Activated T-cell treated with anti-CD3 and anti-CD28 coated beads, Interleukin-2, amount 50 U/mL, for 72 hours (primary cell): ENCODE results near the gene CAPRIN1. TPM values are rescaled to one million over a fixed set of nuclear protein-coding genes. Genes with fewer than 3 reads are reported as not detected.
"Not testable (repeated sequence)": the region's sequence is repeated elsewhere in the genome, so short reads cannot be mapped to it uniquely, and the experiment has no call there.

ENCODE experiments used
- ATAC-seq, 2 donors: fragments of 150-1000 bp; cut with Tn5 transposase; replicated peaks in 1 of 2; 2 replicates each; pipeline ENCODE4 v1.10.0; 2021; ENCODE audit warnings: moderate library complexity in 2 of 2, mild to moderate bottlenecking in 1 of 2
- DNase-seq, 2 donors: peaks; one replicate each; pipeline ENCODE4 v3.0.0; 2021 to 2022; ENCODE audit warnings: mixed read lengths in 1 of 2
- H3K27ac Mint-ChIP-seq: one replicate; pipeline ENCODE4 v1.8.0; 2022; ENCODE audit warnings: mild to moderate bottlenecking, moderate library complexity, mixed read lengths
- H3K27me3 Mint-ChIP-seq: one replicate; pipeline ENCODE4 v1.8.0; 2022; ENCODE audit warnings: low read depth, mixed read lengths
- H3K36me3 Mint-ChIP-seq, 2 donors: one replicate each; pipeline ENCODE4 v1.8.0; 2022; ENCODE audit warnings: mixed read lengths in 2 of 2, mild to moderate bottlenecking in 1 of 2; ENCODE audit not compliant: insufficient read depth in 2 of 2
- H3K4me1 Mint-ChIP-seq: one replicate; pipeline ENCODE4 v1.8.0; 2022; ENCODE audit warnings: low read depth, mixed read lengths
- H3K4me3 Mint-ChIP-seq, 2 donors: one replicate each; pipeline ENCODE4 v1.8.0; 2022; ENCODE audit warnings: mild to moderate bottlenecking in 2 of 2, mixed read lengths in 2 of 2, moderate library complexity in 2 of 2
- H3K9me3 Mint-ChIP-seq, 2 donors: one replicate each; pipeline ENCODE4 v1.8.0; 2022; ENCODE audit warnings: mixed read lengths in 2 of 2
- total RNA-seq, 2 donors: library from RNA; stranded (reverse); gene quantifications; one replicate each; pipeline ENCODE4 v1.2.3, GENCODE V29; 2022

Gene CAPRIN1
- total RNA-seq, 2 donors from 2014 or later = 170 to 190 TPM

DNA sequence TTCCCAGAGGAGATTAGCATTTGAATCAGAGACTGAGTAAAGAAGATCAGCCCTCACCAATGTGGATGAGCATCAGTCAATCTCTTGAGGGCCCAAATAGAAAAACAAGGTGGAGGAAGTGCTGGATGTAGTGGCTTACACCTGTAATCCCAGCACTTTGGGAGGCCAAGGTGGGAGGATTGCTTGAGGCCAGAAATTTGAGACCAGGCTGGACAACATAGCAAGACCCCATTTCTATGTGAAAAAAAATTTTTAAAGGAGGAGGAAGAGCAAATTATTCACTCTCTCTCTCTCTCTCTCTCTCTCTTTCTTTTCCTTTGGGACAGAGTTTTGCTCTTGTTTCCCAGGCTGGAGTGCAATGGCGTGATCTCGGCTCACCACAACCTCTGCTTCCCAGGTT lies 18.1 kb upstream of the CAPRIN1 start:
- ATAC-seq = no peak
- Mint-ChIP-seq H3K27ac (no peak overlapping the region), H3K9me3 (no peaks in the 10 kb centered on the region), H3K4me3 (no peak overlapping the region), H3K27me3 (no peaks in the 10 kb centered on the region), H3K36me3 (no peaks in the 10 kb centered on the region), H3K4me1 (no peaks in the 10 kb centered on the region)
- no peak for DNase-seq

DNA sequence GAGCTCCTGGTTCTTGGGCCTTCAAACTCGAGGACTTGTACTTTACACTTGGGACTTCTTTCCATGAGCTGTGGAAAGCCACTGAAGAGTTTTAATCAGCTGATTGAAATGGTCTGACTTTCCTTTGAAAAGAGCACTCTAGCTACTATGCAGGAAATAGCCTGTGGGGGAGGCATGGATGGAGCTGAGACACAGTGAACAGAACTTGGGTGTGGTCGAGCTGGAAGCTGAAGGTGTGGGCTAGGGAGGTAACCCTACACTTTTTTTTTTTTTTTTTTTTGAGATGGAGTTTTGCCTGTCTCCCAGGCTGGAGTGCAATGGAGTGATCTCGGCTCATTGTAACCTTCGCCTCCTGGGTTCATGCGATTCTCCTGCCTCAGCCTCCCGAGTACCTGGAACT lies 17.5 kb upstream of the CAPRIN1 start:
- H3K4me3 Mint-ChIP-seq = no peak overlapping the region
- H3K27me3 Mint-ChIP-seq = no peaks in the 10 kb centered on the region
- no peaks in the 10 kb centered on the region for H3K9me3 Mint-ChIP-seq
- H3K36me3 Mint-ChIP-seq = no peaks in the 10 kb centered on the region
- ATAC-seq (no peak), DNase-seq (no peak)
- H3K27ac Mint-ChIP-seq = no peak overlapping the region
- no peaks in the 10 kb centered on the region for H3K4me1 Mint-ChIP-seq

- H3K27ac Mint-ChIP-seq = no peak overlapping the region
- ATAC-seq (no peak), DNase-seq (no peak)
- H3K36me3 Mint-ChIP-seq = no peaks in the 10 kb centered on the region
- no peaks in the 10 kb centered on the region for H3K9me3 Mint-ChIP-seq
- no peaks in the 10 kb centered on the region for H3K27me3 Mint-ChIP-seq
- no peak overlapping the region for H3K4me3 Mint-ChIP-seq
- no peaks in the 10 kb centered on the region for H3K4me1 Mint-ChIP-seq
Measured at GRCh38 chr11:34036456-34036855, 15.1 kb upstream of the CAPRIN1 start.

- DNase-seq = no peak
- Mint-ChIP-seq H3K9me3 (no peaks in the 10 kb centered on the region), H3K27ac (no peak overlapping the region), H3K36me3 (no peaks in the 10 kb centered on the region), H3K4me3 (no peak overlapping the region), H3K27me3 (no peaks in the 10 kb centered on the region), H3K4me1 (no peaks in the 10 kb centered on the region)
- ATAC-seq = no peak
Measured at GRCh38 chr11:34037016-34037415, 14.5 kb upstream of the CAPRIN1 start.

GRCh38 chr11:34040571-34040970 lies 11.0 kb upstream of the CAPRIN1 start:
- ATAC-seq (no peak), DNase-seq (no peak)
- Mint-ChIP-seq H3K36me3 (no peaks in the 10 kb centered on the region), H3K9me3 (no peaks in the 10 kb centered on the region), H3K4me3 (no peak overlapping the region), H3K27ac (no peak overlapping the region), H3K4me1 (peaks cover 10% of the 10 kb centered on the region), H3K27me3 (peaks cover 8% of the 10 kb centered on the region)

DNA sequence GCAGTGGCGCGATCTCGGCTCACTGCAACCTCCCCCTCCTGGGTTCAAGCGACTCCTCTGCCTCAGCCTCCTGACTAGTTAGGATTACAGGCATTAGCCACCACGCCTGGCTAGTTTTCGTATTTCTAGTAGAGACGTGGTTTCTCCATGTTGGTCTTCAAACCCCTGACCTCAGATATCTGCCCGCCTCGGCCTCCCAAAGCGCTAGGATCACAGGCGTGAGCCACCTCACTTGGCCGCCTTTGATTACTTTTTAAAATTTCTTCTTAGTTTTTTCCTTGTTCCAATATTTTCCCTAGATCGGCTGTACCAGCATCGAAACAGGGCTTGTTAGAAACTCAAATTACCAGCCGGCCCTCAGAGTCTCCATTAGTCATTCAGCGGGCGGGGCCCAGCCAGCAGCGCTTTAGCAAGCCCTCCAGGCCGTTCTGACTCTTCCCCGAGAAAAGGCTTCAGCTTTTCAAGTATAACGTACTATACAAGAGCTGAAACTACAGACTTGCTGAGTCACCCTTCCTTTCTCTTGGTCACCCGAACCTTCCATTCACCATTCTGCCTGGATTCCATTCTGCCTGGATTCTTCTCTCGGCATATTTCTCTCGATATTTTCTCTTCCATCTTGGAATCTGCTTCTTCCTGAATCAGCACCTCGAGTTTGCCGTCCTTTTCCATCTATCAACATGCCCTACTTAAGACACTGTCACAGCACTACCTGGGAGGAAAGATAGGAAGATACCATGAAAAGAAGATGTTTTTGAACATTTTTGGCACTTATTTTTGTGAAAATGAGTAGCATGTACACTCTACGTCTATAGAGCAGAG lies 6.7 kb upstream of the CAPRIN1 start:
- ATAC-seq = peak; percentile 81 to 85
- peaks cover 10% of the 10 kb centered on the region for H3K4me1 Mint-ChIP-seq

GRCh38 chr11:34049028-34049427 lies 2.5 kb upstream of the CAPRIN1 start:
- Mint-ChIP-seq H3K9me3 (no peaks in the 10 kb centered on the region), H3K4me1 (peaks cover 29% of the 10 kb centered on the region), H3K27me3 (peaks cover 17% of the 10 kb centered on the region), H3K36me3 (peaks cover 6 to 9% of the 10 kb centered on the region in 2 donors), H3K4me3 (no peak overlapping the region), H3K27ac (no peak overlapping the region)
- DNase-seq (no peak), ATAC-seq (no peak)

More for the DNA sequence above, 6.7 kb upstream of the CAPRIN1 start:
- no peak overlapping the region for H3K27ac Mint-ChIP-seq
- DNase-seq = peak; percentile 44 to 45
- H3K4me3 Mint-ChIP-seq = peak overlapping the region; percentile 4 to 54
- no peaks in the 10 kb centered on the region for H3K36me3 Mint-ChIP-seq
- no peaks in the 10 kb centered on the region for H3K9me3 Mint-ChIP-seq
- peaks cover 17% of the 10 kb centered on the region for H3K27me3 Mint-ChIP-seq

DNA sequence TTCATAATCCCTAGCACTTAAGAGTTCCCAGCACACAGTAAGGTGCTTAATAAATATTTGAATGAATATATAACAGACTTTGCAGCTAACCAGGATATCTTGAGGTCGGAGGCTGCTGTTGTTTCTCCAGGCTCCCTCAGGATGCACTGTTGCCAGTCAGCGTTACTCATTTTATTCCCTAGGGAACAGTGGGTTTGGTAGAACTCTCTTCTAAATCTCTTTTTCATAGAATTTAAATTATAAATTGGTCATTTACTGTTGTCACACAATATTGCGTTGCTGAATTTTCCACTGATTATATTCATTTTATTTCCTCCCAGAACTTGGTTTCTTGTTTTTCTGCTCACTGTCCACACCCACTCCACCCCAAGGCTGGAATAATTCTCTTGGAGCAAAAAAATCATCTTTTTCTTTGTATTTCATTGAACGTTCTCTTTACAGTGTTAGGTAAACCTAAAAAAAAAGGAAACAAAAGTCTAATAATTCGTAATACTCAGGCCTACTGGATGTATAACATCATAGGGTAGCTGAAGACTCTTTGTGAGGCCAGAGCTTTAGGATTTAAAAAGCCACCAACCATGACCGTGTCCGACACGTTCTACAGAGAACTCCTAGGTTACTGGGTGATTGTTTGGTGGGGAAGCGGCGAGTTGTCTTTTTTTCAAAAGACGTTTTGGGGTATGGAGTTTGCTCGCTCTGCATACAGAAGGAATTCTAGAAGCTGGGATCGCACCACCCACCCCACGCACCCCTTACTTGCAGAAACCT lies 766 bp upstream of the CAPRIN1 start:
- Mint-ChIP-seq H3K4me3 (peak overlapping the region; percentile 83 to 88), H3K36me3 (peaks cover 10 to 16% of the 10 kb centered on the region in 2 donors), H3K9me3 (no peaks in the 10 kb centered on the region), H3K27ac (peak overlapping the region; percentile 94), H3K4me1 (peaks cover 34% of the 10 kb centered on the region), H3K27me3 (peaks cover 7% of the 10 kb centered on the region)
- ATAC-seq (peak in 1 of 2 donors; percentile 0), DNase-seq (no peak)

- Mint-ChIP-seq H3K36me3 (peaks cover 10 to 16% of the 10 kb centered on the region in 2 donors), H3K27me3 (peaks cover 2% of the 10 kb centered on the region), H3K4me3 (peak overlapping the region; percentile 97 to 99), H3K9me3 (no peaks in the 10 kb centered on the region), H3K4me1 (peaks cover 45% of the 10 kb centered on the region), H3K27ac (peak overlapping the region; percentile 94)
- DNase-seq (peak; percentile 90 to 95), ATAC-seq (peak; percentile 77 to 80)
Measured at GRCh38 chr11:34052036-34052607, 591 bp downstream of the CAPRIN1 start.

- no peak for DNase-seq
- Mint-ChIP-seq H3K9me3 (no peaks in the 10 kb centered on the region), H3K4me1 (peaks cover 47% of the 10 kb centered on the region), H3K36me3 (peaks cover 10 to 16% of the 10 kb centered on the region in 2 donors), H3K27ac (peak overlapping the region; percentile 97), H3K27me3 (no peaks in the 10 kb centered on the region), H3K4me3 (peak overlapping the region; percentile 97 to 99)
- peak; percentile 0 for ATAC-seq
Measured at GRCh38 chr11:34052608-34053160, 1.2 kb downstream of the CAPRIN1 start.

DNA sequence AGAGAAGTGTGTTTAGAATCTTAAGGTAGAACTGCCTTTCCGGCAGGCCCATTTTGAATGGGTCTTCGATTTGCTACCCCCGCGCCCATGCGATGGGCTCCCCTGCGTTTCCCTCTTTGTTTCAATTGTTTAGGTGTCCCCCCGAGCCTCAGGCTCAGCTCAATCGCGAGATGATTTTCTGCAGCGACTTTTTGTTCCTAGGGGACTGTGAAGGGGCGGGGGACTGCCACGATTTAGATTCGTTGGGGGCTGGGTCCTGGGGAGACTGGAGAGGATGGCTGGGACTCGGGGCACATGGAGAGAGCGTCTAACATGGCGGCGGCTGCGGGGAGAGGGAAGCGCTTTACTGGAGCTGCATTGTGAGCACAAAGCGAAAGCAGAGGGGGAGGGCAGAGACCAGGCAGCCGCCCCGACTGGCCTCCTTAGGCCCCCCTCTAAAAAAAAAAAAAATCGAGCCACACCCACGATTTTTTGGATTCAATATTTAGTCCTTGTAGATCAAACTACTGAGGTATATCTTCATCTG lies 1.7 kb downstream of the CAPRIN1 start:
- Mint-ChIP-seq H3K27me3 (no peaks in the 10 kb centered on the region), H3K4me1 (peaks cover 49% of the 10 kb centered on the region), H3K27ac (peak overlapping the region; percentile 97), H3K36me3 (peaks cover 10 to 16% of the 10 kb centered on the region in 2 donors), H3K9me3 (no peaks in the 10 kb centered on the region), H3K4me3 (peak overlapping the region; percentile 97 to 99)
- DNase-seq (peak; percentile 81 to 86), ATAC-seq (peak; percentile 44 to 54)

DNA sequence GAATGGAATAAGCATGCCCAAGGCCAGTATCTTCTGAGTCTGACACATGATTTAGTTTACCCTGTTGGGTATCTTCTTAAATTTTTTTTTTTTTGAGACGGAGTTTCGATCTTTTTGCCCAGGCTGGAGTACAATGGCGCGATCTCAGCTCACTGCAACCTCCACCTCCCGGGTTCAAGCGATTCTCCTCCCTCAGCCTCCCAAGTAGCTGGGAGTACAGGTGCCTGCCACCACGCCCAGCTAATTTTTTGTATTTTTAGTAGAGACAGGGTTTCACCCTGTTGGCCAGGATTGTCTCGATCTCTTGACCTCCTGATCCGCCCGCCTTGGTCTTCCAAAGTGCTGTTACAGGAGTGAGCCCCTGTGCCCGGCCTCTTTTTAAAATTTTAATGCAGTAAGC lies 2.8 kb downstream of the CAPRIN1 start:
- peak overlapping the region; percentile 97 to 99 for H3K4me3 Mint-ChIP-seq
- peaks cover 61% of the 10 kb centered on the region for H3K4me1 Mint-ChIP-seq
- not testable (repeated sequence) for ATAC-seq, DNase-seq, H3K9me3 Mint-ChIP-seq, H3K27me3 Mint-ChIP-seq
- peaks cover 10 to 24% of the 10 kb centered on the region in 2 donors for H3K36me3 Mint-ChIP-seq
- H3K27ac Mint-ChIP-seq = peak overlapping the region; percentile 15
